IMR-90 (cell line): ENCODE results near the gene SLC35F6.

Experiments
- BHLHE40 ChIP-seq: fragments of 150-350 bp; IDR thresholded peaks from 2 replicates; pipeline ENCODE4 v1.6.1; 2016; ENCODE audit warnings: mild to moderate bottlenecking, low read depth, low read length
- CEBPB ChIP-seq: IDR thresholded peaks from 2 replicates; pipeline ENCODE4 v1.6.1; 2012; ENCODE audit warnings: low read depth, low read length, improper control_type of control experiment
- CHD1 ChIP-seq: IDR thresholded peaks from 2 replicates; pipeline ENCODE4 v1.6.1; 2012; ENCODE audit warnings: low read depth, low read length, improper control_type of control experiment
- CTCF ChIP-seq: conservative IDR thresholded peaks from 2 replicates; pipeline ENCODE4 v1.5.1; 2012; ENCODE audit warnings: mild to moderate bottlenecking, low read depth, low read length, improper control_type of control experiment
- MAFK ChIP-seq: IDR thresholded peaks from 2 replicates; pipeline ENCODE4 v1.6.1; 2012; ENCODE audit warnings: low read depth, low read length, improper control_type of control experiment
- MAZ ChIP-seq: IDR thresholded peaks from 2 replicates; pipeline ENCODE4 v1.6.1; 2012; ENCODE audit warnings: low read depth, mild to moderate bottlenecking, low read length, improper control_type of control experiment, moderate library complexity, borderline replicate concordance
- MXI1 ChIP-seq: IDR thresholded peaks from 2 replicates; pipeline ENCODE4 v1.6.1; 2012; ENCODE audit warnings: low read depth, mild to moderate bottlenecking, low read length, moderate library complexity, borderline replicate concordance
- POLR2A ChIP-seq: IDR thresholded peaks from 2 replicates; pipeline ENCODE4 v1.6.1; 2012; ENCODE audit warnings: mild to moderate bottlenecking, low read depth, low read length
- RAD21 ChIP-seq: IDR thresholded peaks from 2 replicates; pipeline ENCODE4 v1.6.1; 2012; ENCODE audit warnings: low read length, improper control_type of control experiment
- RCOR1 ChIP-seq: IDR thresholded peaks from 2 replicates; pipeline ENCODE4 v1.6.1; 2012; ENCODE audit warnings: mild to moderate bottlenecking, low read length, improper control_type of control experiment; ENCODE audit not compliant: insufficient replicate concordance
- RFX5 ChIP-seq: IDR thresholded peaks from 2 replicates; pipeline ENCODE4 v1.8.0; 2012; ENCODE audit warnings: low read depth, mild to moderate bottlenecking, low read length, moderate library complexity
- SMC3 ChIP-seq: fragments of 150-350 bp; IDR thresholded peaks from 2 replicates; pipeline ENCODE4 v1.6.1; 2016; ENCODE audit warnings: low read depth, mild to moderate bottlenecking, antibody characterized with exemption, low read length, moderate library complexity
- TF ChIP-seq, protein P1 (sequence below): fragments of 150-350 bp; IDR thresholded peaks from 2 replicates; pipeline ENCODE4 v1.6.1; 2016; ENCODE audit warnings: low read depth, mild to moderate bottlenecking, low read length, moderate library complexity, borderline replicate concordance
- TF ChIP-seq, protein P2 (sequence below): fragments of 150-350 bp; IDR thresholded peaks from 2 replicates; pipeline ENCODE4 v1.6.1; 2017; ENCODE audit warnings: mild to moderate bottlenecking, antibody characterized with exemption, low read length, low read depth

- TF ChIP-seq CTCF (no peak), POLR2A (no peak), RCOR1 (no peak), MAFK (no peak), MAZ (no peak), CEBPB (no peak), RAD21 (no peak), SMC3 (no peak), RFX5 (no peak), MXI1 (no peak), BHLHE40 (no peak), CHD1 (no peak)
- TF ChIP-seq, protein P1, sequence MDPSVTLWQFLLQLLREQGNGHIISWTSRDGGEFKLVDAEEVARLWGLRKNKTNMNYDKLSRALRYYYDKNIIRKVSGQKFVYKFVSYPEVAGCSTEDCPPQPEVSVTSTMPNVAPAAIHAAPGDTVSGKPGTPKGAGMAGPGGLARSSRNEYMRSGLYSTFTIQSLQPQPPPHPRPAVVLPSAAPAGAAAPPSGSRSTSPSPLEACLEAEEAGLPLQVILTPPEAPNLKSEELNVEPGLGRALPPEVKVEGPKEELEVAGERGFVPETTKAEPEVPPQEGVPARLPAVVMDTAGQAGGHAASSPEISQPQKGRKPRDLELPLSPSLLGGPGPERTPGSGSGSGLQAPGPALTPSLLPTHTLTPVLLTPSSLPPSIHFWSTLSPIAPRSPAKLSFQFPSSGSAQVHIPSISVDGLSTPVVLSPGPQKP, result no peak
- TF ChIP-seq, protein P2, sequence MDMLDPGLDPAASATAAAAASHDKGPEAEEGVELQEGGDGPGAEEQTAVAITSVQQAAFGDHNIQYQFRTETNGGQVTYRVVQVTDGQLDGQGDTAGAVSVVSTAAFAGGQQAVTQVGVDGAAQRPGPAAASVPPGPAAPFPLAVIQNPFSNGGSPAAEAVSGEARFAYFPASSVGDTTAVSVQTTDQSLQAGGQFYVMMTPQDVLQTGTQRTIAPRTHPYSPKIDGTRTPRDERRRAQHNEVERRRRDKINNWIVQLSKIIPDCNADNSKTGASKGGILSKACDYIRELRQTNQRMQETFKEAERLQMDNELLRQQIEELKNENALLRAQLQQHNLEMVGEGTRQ, result no peak
These were observed 28.6 kb downstream of the SLC35F6 start for GRCh38 chr2:26792720-26793119.
